ENCODE data around the gene CXCR6.

DNA sequence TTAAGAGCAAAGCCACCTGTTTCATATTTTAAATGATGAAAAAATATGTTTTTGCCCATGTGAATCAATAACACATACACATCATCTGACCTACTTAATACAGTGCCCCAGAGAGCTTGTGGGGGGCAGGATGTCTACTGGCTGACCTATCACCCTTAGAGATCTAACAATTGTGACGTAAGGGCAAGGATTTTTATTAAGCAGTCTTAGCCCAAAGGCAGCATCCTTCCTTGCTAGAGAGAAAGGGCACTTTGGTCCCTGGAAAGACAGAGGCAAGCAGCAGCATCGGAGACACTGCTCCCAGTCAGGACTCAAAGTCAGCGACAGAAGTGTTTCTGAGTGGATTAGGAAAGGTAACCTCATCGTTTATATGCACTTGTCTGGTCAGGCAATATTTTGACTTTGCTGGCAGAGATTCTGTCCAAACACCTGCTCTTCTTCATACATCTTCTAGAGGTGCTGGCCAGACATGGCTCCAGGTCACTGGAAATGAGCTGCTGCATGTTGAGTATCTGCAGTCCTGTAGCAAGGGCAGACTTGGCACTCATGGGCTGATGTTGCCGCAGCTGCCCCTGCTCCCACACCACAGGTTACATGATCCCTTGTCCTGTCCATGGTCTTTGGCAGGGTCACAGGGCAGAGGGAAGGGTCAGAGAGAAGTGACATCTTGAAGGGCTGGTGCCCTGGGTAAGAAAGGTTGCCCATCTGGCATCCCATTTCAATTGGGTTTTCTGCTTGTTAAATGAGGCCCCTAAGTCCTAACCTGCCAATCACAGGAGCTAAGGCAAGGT lies 1.8 kb downstream of the CXCR6 start:
- TF ChIP-seq, protein P1, sequence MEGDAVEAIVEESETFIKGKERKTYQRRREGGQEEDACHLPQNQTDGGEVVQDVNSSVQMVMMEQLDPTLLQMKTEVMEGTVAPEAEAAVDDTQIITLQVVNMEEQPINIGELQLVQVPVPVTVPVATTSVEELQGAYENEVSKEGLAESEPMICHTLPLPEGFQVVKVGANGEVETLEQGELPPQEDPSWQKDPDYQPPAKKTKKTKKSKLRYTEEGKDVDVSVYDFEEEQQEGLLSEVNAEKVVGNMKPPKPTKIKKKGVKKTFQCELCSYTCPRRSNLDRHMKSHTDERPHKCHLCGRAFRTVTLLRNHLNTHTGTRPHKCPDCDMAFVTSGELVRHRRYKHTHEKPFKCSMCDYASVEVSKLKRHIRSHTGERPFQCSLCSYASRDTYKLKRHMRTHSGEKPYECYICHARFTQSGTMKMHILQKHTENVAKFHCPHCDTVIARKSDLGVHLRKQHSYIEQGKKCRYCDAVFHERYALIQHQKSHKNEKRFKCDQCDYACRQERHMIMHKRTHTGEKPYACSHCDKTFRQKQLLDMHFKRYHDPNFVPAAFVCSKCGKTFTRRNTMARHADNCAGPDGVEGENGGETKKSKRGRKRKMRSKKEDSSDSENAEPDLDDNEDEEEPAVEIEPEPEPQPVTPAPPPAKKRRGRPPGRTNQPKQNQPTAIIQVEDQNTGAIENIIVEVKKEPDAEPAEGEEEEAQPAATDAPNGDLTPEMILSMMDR (IDR thresholded peaks at IDR 0.05) = no peak
- TF ChIP-seq POLR2A (IDR thresholded peaks at IDR 0.05) (no peak), EP300 (IDR thresholded peaks at IDR 0.05) (no peak)
